HepG2 (cell line): ENCODE measurements around the gene ACAP1. TPM values are rescaled to one million over a fixed set of nuclear protein-coding genes. Genes with fewer than 3 reads are reported as not detected.

Experiments
- ATM ChIP-seq: fragments of 450-650 bp; IDR thresholded peaks from 2 replicates; pipeline ENCODE4 v1.7.1; 2017; ENCODE audit warnings: mild to moderate bottlenecking, borderline replicate concordance
- FLYWCH1 ChIP-seq: sonication (generic); formaldehyde crosslinking; IDR thresholded peaks from 2 replicates; pipeline ENCODE4 v1.8.1; 2023; ENCODE audit warnings: mild to moderate bottlenecking, missing genetic modification reagents
- FOXA1 ChIP-seq, 2 experiments: fragments of 450-650 bp in 1 of 2; sonication (generic) in 1 of 2; formaldehyde crosslinking in 1 of 2; IDR thresholded peaks; 2 replicates each; pipeline versions ENCODE4 v1.4.0 to v1.6.1; 2016 to 2020; ENCODE audit warnings: missing genetic modification reagents in 1 of 2
- IKZF5 ChIP-seq: IDR thresholded peaks from 2 replicates; pipeline ENCODE4 v1.6.1; 2018; ENCODE audit warnings: missing genetic modification reagents, mild to moderate bottlenecking, missing compliant biosample characterization
- MEIS2 ChIP-seq: sonication (generic); formaldehyde crosslinking; IDR thresholded peaks from 2 replicates; pipeline ENCODE4 v1.9.0; 2021; ENCODE audit warnings: mild to moderate bottlenecking, missing genetic modification reagents
- MIER2 ChIP-seq: IDR thresholded peaks from 2 replicates; pipeline ENCODE4 v1.6.1; 2016; ENCODE audit warnings: missing biosample characterization, missing genetic modification reagents
- MLX ChIP-seq: IDR thresholded peaks from 2 replicates; pipeline ENCODE4 v1.6.1; 2016
- NR0B2 ChIP-seq: sonication (generic); formaldehyde crosslinking; IDR thresholded peaks from 2 replicates; pipeline ENCODE4 v1.4.0; 2020; ENCODE audit warnings: mild to moderate bottlenecking, missing genetic modification reagents
- PREB ChIP-seq: sonication (generic); formaldehyde crosslinking; IDR thresholded peaks from 2 replicates; pipeline ENCODE4 v1.4.0; 2020; ENCODE audit warnings: missing genetic modification reagents
- RAD51 ChIP-seq: fragments of 450-650 bp; IDR thresholded peaks from 2 replicates; pipeline ENCODE4 v1.6.1; 2016; ENCODE audit warnings: borderline replicate concordance
- RFXAP ChIP-seq: sonication (generic); formaldehyde crosslinking; IDR thresholded peaks from 2 replicates; pipeline ENCODE4 v1.4.0; 2020; ENCODE audit warnings: missing genetic modification reagents, borderline replicate concordance
- TBL1XR1 ChIP-seq: fragments of 150-350 bp; IDR thresholded peaks from 2 replicates; pipeline ENCODE4 v1.6.1; 2014; ENCODE audit warnings: borderline replicate concordance, low read length; ENCODE audit not compliant: partially characterized antibody
- TERF1 ChIP-seq: sonication (generic); formaldehyde crosslinking; IDR thresholded peaks from 2 replicates; pipeline ENCODE4 v1.8.0; 2022; ENCODE audit warnings: mild to moderate bottlenecking, missing genetic modification reagents, moderate library complexity
- ZBTB20 ChIP-seq: sonication (generic); formaldehyde crosslinking; IDR thresholded peaks from 2 replicates; pipeline ENCODE4 v1.8.1; 2023; ENCODE audit warnings: missing genetic modification reagents, low read depth, mild to moderate bottlenecking, borderline replicate concordance
- ZBTB25 ChIP-seq: IDR thresholded peaks from 2 replicates; pipeline ENCODE4 v1.6.1; 2018; ENCODE audit warnings: missing genetic modification reagents
- ZFAT ChIP-seq: sonication (generic); formaldehyde crosslinking; conservative IDR thresholded peaks from 2 replicates; pipeline ENCODE4 v1.8.1; 2023; ENCODE audit warnings: missing genetic modification reagents, inconsistent platforms
- ZFP82 ChIP-seq: sonication (generic); formaldehyde crosslinking; IDR thresholded peaks from 2 replicates; pipeline ENCODE4 v1.5.1; 2020; ENCODE audit warnings: mild to moderate bottlenecking, missing genetic modification reagents, borderline replicate concordance
- ZNF33B ChIP-seq: sonication (generic); formaldehyde crosslinking; IDR thresholded peaks from 2 replicates; pipeline ENCODE4 v1.5.1; 2020; ENCODE audit warnings: mild to moderate bottlenecking, missing genetic modification reagents
- ZNF598 ChIP-seq: sonication (generic); formaldehyde crosslinking; IDR thresholded peaks from 2 replicates; pipeline ENCODE4 v1.5.1; 2020; ENCODE audit warnings: mild to moderate bottlenecking, missing genetic modification reagents, borderline replicate concordance
- ZNF616 ChIP-seq: sonication (generic); formaldehyde crosslinking; IDR thresholded peaks from 2 replicates; pipeline ENCODE4 v1.5.0; 2020; ENCODE audit warnings: low read depth, mild to moderate bottlenecking, missing genetic modification reagents
- ZSCAN20 ChIP-seq: sonication (generic); formaldehyde crosslinking; IDR thresholded peaks from 2 replicates; pipeline ENCODE4 v1.4.0; 2020; ENCODE audit warnings: missing genetic modification reagents, mild to moderate bottlenecking, borderline replicate concordance
- polyA plus RNA-seq, 8 experiments: library from polyadenylated mRNA; depleted of rRNA in 3 of 8; stranded (reverse) in 7 of 8; unstranded in 1 of 8; fragments of >200 nt; fragmentation: Illumina TruSeq in 4 of 8; extraction: Trizol in 4 of 8; gene quantifications; 2 replicates each; pipeline versions ENCODE4 v1.2.1 to v1.2.3, GENCODE V29; 2011 to 2016; ENCODE audit warnings: low read depth in 4 of 8, missing spikeins in 1 of 8, mixed read lengths in 1 of 8; ENCODE audit not compliant: insufficient read depth in 1 of 8
- total RNA-seq, 5 experiments: library from RNA; depleted of rRNA; stranded (reverse); fragments of >200 nt; fragmentation: Illumina TruSeq; extraction: Trizol; gene quantifications; 2 replicates each; pipeline ENCODE4 v1.2.3, GENCODE V29; 2016; ENCODE audit warnings: low read depth in 1 of 5

The ACAP1 gene
- total and polyA plus RNA-seq, 2 of the 13 experiments (the other 11 are each of a cell fraction or from before 2014, with no cell fraction given) = 1.3 to 2.5 TPM

- TF ChIP-seq NR0B2 = no peak
- TF ChIP-seq RFXAP = peak; percentile 40; the same call in 1 of the 2 replicates
- peak; percentile 40 for TF ChIP-seq ZNF616 (CRISPR knock-in tag)
- peak; percentile 81 for TF ChIP-seq IKZF5
- no peak; the same call in 1 of the 2 replicates for TF ChIP-seq MEIS2
- TF ChIP-seq ZBTB20 (CRISPR knock-in tag) = 0 out of 2 replicates have a peak, but pooled peaks have one; percentile 58
- no peak; the same call in 1 of the 2 replicates for TF ChIP-seq ZNF33B (CRISPR knock-in tag)
- no peak for TF ChIP-seq RAD51
- peak; percentile 26; the same call in 1 of the 2 replicates for TF ChIP-seq MLX
- TF ChIP-seq PREB = 0 out of 2 replicates have a peak, but pooled peaks have one; percentile 73
- no peak for TF ChIP-seq ZFP82 (CRISPR knock-in tag)
- peak; percentile 95 for TF ChIP-seq ZBTB25 (CRISPR knock-in tag)
- TF ChIP-seq MIER2 (CRISPR knock-in tag) = peak; percentile 86
- no peak for TF ChIP-seq FLYWCH1 (CRISPR knock-in tag)
- no peak for TF ChIP-seq FOXA1 (IDR thresholded peaks at IDR 0.05)
- no peak for TF ChIP-seq FOXA1 (CRISPR knock-in tag; IDR thresholded peaks at IDR 0.05)
- no peak for TF ChIP-seq ZFAT (CRISPR knock-in tag)
- no peak for TF ChIP-seq ATM
- TF ChIP-seq ZNF598 (CRISPR knock-in tag) = peak; percentile 75; the same call in 1 of the 2 replicates
- 0 out of 2 replicates have a peak, but pooled peaks have one; percentile 43 for TF ChIP-seq TERF1
- no peak for TF ChIP-seq TBL1XR1
- no peak for TF ChIP-seq ZSCAN20 (CRISPR knock-in tag)
These were observed 21.4 kb upstream of the ACAP1 start, which contains the start of gene GPS2 (continued) for GRCh38 chr17:7314719-7315569.
